Measurements from ENCODE around the gene ITGA3. TPM values are rescaled to one million over a fixed set of nuclear protein-coding genes. Genes with fewer than 3 reads are reported as not detected.

ITGA3 gene
- total RNA-seq, 1 donor from 2014 or later: 14.5 TPM

DNA sequence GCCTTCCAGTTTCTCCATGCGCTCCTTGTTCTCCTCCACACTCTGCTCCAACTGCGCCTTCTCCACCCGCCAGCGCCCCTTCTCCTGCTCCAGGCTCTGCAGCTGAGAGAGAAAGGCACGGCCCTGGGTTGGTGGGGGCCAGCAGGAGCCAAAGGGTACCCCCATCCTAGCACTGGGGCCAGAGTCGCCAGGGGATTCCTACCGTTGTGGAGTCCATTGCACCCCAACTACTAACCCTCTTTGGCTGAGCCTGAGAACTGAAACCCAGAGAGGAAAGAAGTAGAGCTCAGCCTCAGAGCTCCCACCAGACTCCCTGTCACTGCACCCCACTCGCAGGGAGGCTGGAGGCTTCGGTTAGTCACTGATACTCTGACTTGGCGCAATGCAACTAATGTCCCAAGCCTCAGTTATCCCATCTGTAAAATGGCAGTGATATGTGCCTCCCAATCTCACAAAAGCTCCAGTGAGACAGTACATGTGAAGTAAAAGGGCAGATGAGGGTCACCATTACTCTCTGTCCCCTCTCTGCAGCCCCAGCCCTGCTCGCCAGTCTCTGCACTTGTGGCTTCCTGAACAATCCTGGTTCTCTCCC lies 80.3 kb downstream of the ITGA3 start:
- intact Hi-C loops (cut with micrococcal nuclease): no loop called here
- H3K4me3 Mint-ChIP-seq: no peak overlapping the region
- no peaks in the 10 kb centered on the region for H3K27me3 Mint-ChIP-seq
- no peak overlapping the region for H3K27ac Mint-ChIP-seq
- H3K36me3 Mint-ChIP-seq (ENCODE audit: low read depth): peaks cover 74% of the 10 kb centered on the region
- no peak for DNase-seq
- H3K9me3 Mint-ChIP-seq: no peaks in the 10 kb centered on the region
- peaks cover 41% of the 10 kb centered on the region for H3K4me1 Mint-ChIP-seq

DNA sequence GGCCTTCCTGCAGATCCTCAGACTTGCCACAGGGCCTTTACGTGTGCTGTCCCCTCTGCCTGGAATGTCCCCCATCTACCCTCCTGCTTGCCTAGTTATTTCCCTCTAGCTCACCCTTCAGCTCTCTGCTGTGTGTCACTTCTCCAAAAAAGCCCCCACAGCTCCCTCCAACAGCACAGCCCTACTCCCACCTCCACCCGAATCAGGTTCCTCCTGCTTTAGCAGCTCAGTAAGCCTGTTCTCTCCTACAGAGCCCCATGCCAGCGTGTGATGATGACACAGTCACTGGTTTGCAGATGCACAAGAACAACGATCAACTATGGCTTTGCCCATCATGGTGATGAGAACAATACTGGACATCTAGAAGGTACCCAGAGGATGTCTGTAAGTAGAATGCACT lies 81.1 kb downstream of the ITGA3 start:
- intact Hi-C loops (cut with micrococcal nuclease): no loop called here
- H3K4me1 Mint-ChIP-seq: peaks cover 42% of the 10 kb centered on the region
- no peaks in the 10 kb centered on the region for H3K27me3 Mint-ChIP-seq
- no peak overlapping the region for H3K4me3 Mint-ChIP-seq
- DNase-seq: no peak
- no peaks in the 10 kb centered on the region for H3K9me3 Mint-ChIP-seq
- peak overlapping the region; percentile 40 for H3K27ac Mint-ChIP-seq
- H3K36me3 Mint-ChIP-seq (ENCODE audit: low read depth): peaks cover 75% of the 10 kb centered on the region

DNA sequence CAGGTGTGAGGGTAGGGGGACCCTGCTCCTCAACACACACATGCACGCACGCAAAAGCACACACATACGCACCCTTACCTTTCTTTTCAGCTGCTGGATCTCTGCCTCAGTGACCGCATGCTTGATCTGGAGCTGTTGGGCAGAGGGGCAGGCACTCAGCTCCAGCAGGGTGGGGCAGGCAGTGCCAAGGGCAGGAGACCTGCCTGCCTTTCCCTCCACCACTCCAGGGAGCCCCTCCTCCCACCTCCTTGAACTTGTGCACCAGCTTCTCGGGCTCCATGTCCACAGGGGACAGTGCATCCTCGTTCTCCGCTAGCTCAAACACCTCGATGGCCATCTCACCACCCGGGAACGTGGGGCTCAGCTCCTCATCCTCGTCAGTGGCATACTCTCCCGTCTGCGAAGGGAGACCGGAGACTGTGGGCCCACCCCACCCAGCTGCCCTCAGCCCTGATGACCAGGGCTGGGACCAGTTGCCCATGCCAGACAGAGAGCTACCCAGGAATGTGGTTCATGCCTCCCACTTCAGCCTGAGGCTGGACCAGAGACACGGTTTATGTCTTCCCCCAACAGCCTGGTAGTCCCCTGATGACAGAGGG lies 83.4 kb downstream of the ITGA3 start:
- H3K9me3 Mint-ChIP-seq: no peaks in the 10 kb centered on the region
- H3K36me3 Mint-ChIP-seq (ENCODE audit: low read depth): peaks cover 78% of the 10 kb centered on the region
- intact Hi-C loops (cut with micrococcal nuclease): no loop called here
- peaks cover 55% of the 10 kb centered on the region for H3K4me1 Mint-ChIP-seq
- H3K27me3 Mint-ChIP-seq: no peaks in the 10 kb centered on the region
- no peak for DNase-seq
- H3K27ac Mint-ChIP-seq: no peak overlapping the region
- H3K4me3 Mint-ChIP-seq: no peak overlapping the region

Other genes with a start within 250 kb of the ITGA3 start
- not detected in 2 replicates for gene TAC4, start 208.0 kb upstream of the ITGA3 start, total RNA-seq
- gene DLX4, start 86.9 kb upstream of the ITGA3 start, total RNA-seq: 0.21 TPM in 1 of 2 replicates, not detected in the other
- gene DLX3, start 60.9 kb upstream of the ITGA3 start, total RNA-seq: 0.12 TPM in 1 of 2 replicates, not detected in the other
- 10.9 and 11.8 TPM in 2 replicates for gene PDK2, start 39.2 kb downstream of the ITGA3 start, total RNA-seq
- gene SAMD14, start 74.0 kb downstream of the ITGA3 start, total RNA-seq: 1.0 and 1.2 TPM in 2 replicates
- 90.1 and 91.3 TPM in 2 replicates for gene PPP1R9B, start 94.6 kb downstream of the ITGA3 start, total RNA-seq
- 0.30 TPM in 1 of 2 replicates, not detected in the other for gene SGCA, start 109.9 kb downstream of the ITGA3 start, total RNA-seq
- gene COL1A1, start 145.5 kb downstream of the ITGA3 start, total RNA-seq: 1.6 and 2.0 TPM in 2 replicates
- gene TMEM92, start 218.4 kb downstream of the ITGA3 start, total RNA-seq: 0.44 and 0.47 TPM in 2 replicates